IMR-90 (cell line): ENCODE data around the gene VSIR. TPM values are rescaled to one million over a fixed set of nuclear protein-coding genes. Genes with fewer than 3 reads are reported as not detected.

Experiments used
- ATAC-seq: fragments of 200-7000 bp; cut with Tn5 transposase; 2 replicates; pipeline ENCODE4 v1.9.1; 2020; ENCODE audit warnings: low read depth, mild to moderate bottlenecking, moderate library complexity
- BruUV-seq: library from RNA; stranded (reverse); fragments of 400-500 nt; replicated peaks from 2 replicates; lab custom pipeline; 2021; lab: Mats Ljungman, UMichigan
- CTCF ChIA-PET: fragments of 300-600 bp; formaldehyde crosslinking; extraction: SDS; loops from one replicate; lab custom pipeline; 2021; ENCODE audit warnings: antibody characterized with exemption; lab: Yijun Ruan, JAX
- POLR2A ChIA-PET: fragments of 300-600 bp; sonication (Branson Sonifier 250); formaldehyde crosslinking; loops from one replicate; lab custom pipeline; 2022; ENCODE audit warnings: antibody characterized with exemption; ENCODE audit not compliant: unreplicated experiment; lab: Charles Lee
- DNase-seq: peaks from one replicate; pipeline ENCODE4 v3.0.0; 2013
- H2AFZ ChIP-seq: replicated peaks from 2 replicates; pipeline ENCODE3; 2013; ENCODE audit warnings: low read length, mild to moderate bottlenecking; ENCODE audit not compliant: poor library complexity
- H2AK5ac ChIP-seq: 2 replicates; pipeline ENCODE4 v1.6.1; 2013; ENCODE audit warnings: low read depth, low read length, inconsistent platforms
- H2AK9ac ChIP-seq: replicated peaks from 2 replicates; pipeline ENCODE3; 2013; ENCODE audit warnings: mild to moderate bottlenecking, low read depth, low read length, moderate library complexity; ENCODE audit not compliant: poor library complexity
- H2BK120ac ChIP-seq: 2 replicates; pipeline ENCODE4 v1.6.1; 2013; ENCODE audit warnings: low read depth, low read length, inconsistent platforms
- H2BK15ac ChIP-seq: 3 replicates; pipeline ENCODE4 v1.6.1; 2013; ENCODE audit warnings: low read depth, low read length, inconsistent platforms
- H2BK20ac ChIP-seq: 2 replicates; pipeline ENCODE4 v1.6.1; 2013; ENCODE audit warnings: low read depth, mild to moderate bottlenecking, inconsistent platforms, low read length, moderate library complexity
- H2BK5ac ChIP-seq: 2 replicates; pipeline ENCODE4 v1.6.1; 2013; ENCODE audit warnings: mild to moderate bottlenecking, low read depth, low read length, inconsistent platforms; ENCODE audit not compliant: poor library complexity, severe bottlenecking
- H3K14ac ChIP-seq: replicated peaks from 2 replicates; pipeline ENCODE4 v1.6.1; 2013; ENCODE audit warnings: low read depth, low read length, inconsistent platforms
- H3K18ac ChIP-seq: 2 replicates; pipeline ENCODE4 v1.6.1; 2013; ENCODE audit warnings: low read depth, low read length, control low read depth
- H3K23ac ChIP-seq: 2 replicates; pipeline ENCODE4 v1.6.1; 2013; ENCODE audit warnings: low read depth, low read length, inconsistent platforms
- H3K27ac ChIP-seq: 2 replicates; pipeline ENCODE4 v1.5.1; 2013; ENCODE audit warnings: mild to moderate bottlenecking, control low read depth, low read length; ENCODE audit not compliant: insufficient read depth
- H3K27me3 ChIP-seq: 2 replicates; pipeline ENCODE4 v1.6.1; 2013; ENCODE audit warnings: low read length; ENCODE audit not compliant: control insufficient read depth, insufficient read depth
- H3K36me3 ChIP-seq: 2 replicates; pipeline ENCODE4 v1.6.1; 2013; ENCODE audit warnings: low read length, mixed read lengths; ENCODE audit not compliant: control insufficient read depth, insufficient read depth
- H3K4ac ChIP-seq: 2 replicates; pipeline ENCODE4 v1.6.1; 2013; ENCODE audit warnings: low read depth, low read length, inconsistent platforms
- H3K4me1 ChIP-seq: 2 replicates; pipeline ENCODE4 v1.6.1; 2013; ENCODE audit warnings: low read length, mixed read lengths; ENCODE audit not compliant: control insufficient read depth, insufficient read depth
- H3K4me2 ChIP-seq: 2 replicates; pipeline ENCODE4 v1.6.1; 2013; ENCODE audit warnings: low read depth, mild to moderate bottlenecking, control low read depth, low read length, moderate library complexity
- H3K4me3 ChIP-seq: 2 replicates; pipeline ENCODE4 v1.5.1; 2013; ENCODE audit warnings: low read depth, mild to moderate bottlenecking, control low read depth, low read length, moderate library complexity; ENCODE audit not compliant: insufficient read depth
- H3K56ac ChIP-seq: 2 replicates; pipeline ENCODE4 v1.6.1; 2013; ENCODE audit warnings: low read length, inconsistent platforms; ENCODE audit not compliant: insufficient read depth; ENCODE audit errors: extremely low read depth
- H3K79me1 ChIP-seq, 2 experiments: 2 replicates each; pipeline ENCODE4 v1.6.1; 2013; ENCODE audit warnings: low read length in 2 of 2, inconsistent platforms in 1 of 2, low read depth in 1 of 2
- H3K9ac ChIP-seq: 2 replicates; pipeline ENCODE4 v1.6.1; 2013; ENCODE audit warnings: low read depth, low read length, control low read depth
- H3K9me1 ChIP-seq: 2 replicates; pipeline ENCODE4 v1.6.1; 2013; ENCODE audit warnings: low read length, inconsistent platforms; ENCODE audit not compliant: insufficient read depth
- H3K9me3 ChIP-seq: 2 replicates; pipeline ENCODE4 v1.6.1; 2013; ENCODE audit warnings: low read length; ENCODE audit not compliant: control insufficient read depth, insufficient read depth
- H4K20me1 ChIP-seq: 2 replicates; pipeline ENCODE4 v1.6.1; 2013; ENCODE audit warnings: low read length, inconsistent platforms; ENCODE audit not compliant: insufficient read depth
- H4K5ac ChIP-seq: 2 replicates; pipeline ENCODE4 v1.6.1; 2013; ENCODE audit warnings: mild to moderate bottlenecking, low read depth, low read length, control low read depth
- H4K8ac ChIP-seq, 2 experiments: 2 replicates each; pipeline ENCODE4 v1.6.1; 2013; ENCODE audit warnings: low read depth in 2 of 2, low read length in 2 of 2, control low read depth in 1 of 2, inconsistent platforms in 1 of 2
- H4K91ac ChIP-seq: 2 replicates; pipeline ENCODE4 v1.6.1; 2013; ENCODE audit warnings: low read depth, low read length, inconsistent platforms; ENCODE audit not compliant: insufficient read depth
- BHLHE40 ChIP-seq: fragments of 150-350 bp; IDR thresholded peaks from 2 replicates; pipeline ENCODE4 v1.6.1; 2016; ENCODE audit warnings: mild to moderate bottlenecking, low read depth, low read length
- CEBPB ChIP-seq: IDR thresholded peaks from 2 replicates; pipeline ENCODE4 v1.6.1; 2012; ENCODE audit warnings: low read depth, low read length, improper control_type of control experiment
- CTCF ChIP-seq: conservative IDR thresholded peaks from 2 replicates; pipeline ENCODE4 v1.5.1; 2012; ENCODE audit warnings: mild to moderate bottlenecking, low read depth, low read length, improper control_type of control experiment
- ELK1 ChIP-seq: fragments of 150-350 bp; IDR thresholded peaks from 2 replicates; pipeline ENCODE4 v1.6.1; 2016; ENCODE audit warnings: low read depth, mild to moderate bottlenecking, low read length, moderate library complexity, borderline replicate concordance
- FOS ChIP-seq: fragments of 150-350 bp; IDR thresholded peaks from 2 replicates; pipeline ENCODE4 v1.6.1; 2016; ENCODE audit warnings: low read depth, low read length
- MAFK ChIP-seq: IDR thresholded peaks from 2 replicates; pipeline ENCODE4 v1.6.1; 2012; ENCODE audit warnings: low read depth, low read length, improper control_type of control experiment
- MAZ ChIP-seq: IDR thresholded peaks from 2 replicates; pipeline ENCODE4 v1.6.1; 2012; ENCODE audit warnings: low read depth, mild to moderate bottlenecking, low read length, improper control_type of control experiment, moderate library complexity, borderline replicate concordance
- MXI1 ChIP-seq: IDR thresholded peaks from 2 replicates; pipeline ENCODE4 v1.6.1; 2012; ENCODE audit warnings: low read depth, mild to moderate bottlenecking, low read length, moderate library complexity, borderline replicate concordance
- NFE2L2 ChIP-seq: fragments of 150-350 bp; IDR thresholded peaks from 2 replicates; pipeline ENCODE4 v1.6.1; 2016; ENCODE audit warnings: low read depth, mild to moderate bottlenecking, low read length
- POLR2A ChIP-seq: IDR thresholded peaks from 2 replicates; pipeline ENCODE4 v1.6.1; 2012; ENCODE audit warnings: mild to moderate bottlenecking, low read depth, low read length
- RFX5 ChIP-seq: IDR thresholded peaks from 2 replicates; pipeline ENCODE4 v1.8.0; 2012; ENCODE audit warnings: low read depth, mild to moderate bottlenecking, low read length, moderate library complexity
- SMC3 ChIP-seq: fragments of 150-350 bp; IDR thresholded peaks from 2 replicates; pipeline ENCODE4 v1.6.1; 2016; ENCODE audit warnings: low read depth, mild to moderate bottlenecking, antibody characterized with exemption, low read length, moderate library complexity
- USF2 ChIP-seq: fragments of 150-350 bp; IDR thresholded peaks from 2 replicates; pipeline ENCODE4 v1.6.1; 2017; ENCODE audit warnings: mild to moderate bottlenecking, antibody characterized with exemption, low read length, low read depth
- WGBS, 2 experiments: methylation state at CpG; one replicate each; pipeline versions ENCODE4 v1.1.5 to v1.1.7; 2013; ENCODE audit warnings: missing lambda C conversion rate in 2 of 2; ENCODE audit not compliant: insufficient read length in 1 of 2; ENCODE audit errors: extremely low coverage in 2 of 2; 5-methylcytosine and 5-hydroxymethylcytosine counted together
- dilution Hi-C: fragments of 300-500 bp; cut with HindIII; formaldehyde crosslinking; loops from one replicate; pipeline ENCODE4 v1.14.3; 2018; ENCODE audit warnings: low sequenced_read_pairs; ENCODE audit not compliant: unreplicated experiment
- in situ Hi-C: fragments of 300-500 bp; cut with MboI; formaldehyde crosslinking; loops from 3 replicates; pipeline ENCODE4 v1.14.3; 2019; ENCODE audit warnings: low sequenced_read_pairs, inconsistent platforms, mixed read lengths
- intact Hi-C: fragments of 100-400 bp; cut with micrococcal nuclease; formaldehyde crosslinking; loops from 2 replicates; pipeline ENCODE4 v1.10.0; 2022
- polyA plus RNA-seq, 3 experiments: library from polyadenylated mRNA; depleted of rRNA; stranded (reverse); fragments of >200 nt; gene quantifications; 2 replicates each; pipeline ENCODE4 v1.2.3, GENCODE V29; 2012; ENCODE audit warnings: low replicate concordance in 1 of 3
- total RNA-seq: library from RNA; depleted of rRNA; stranded (reverse); fragments of >200 nt; gene quantifications from 2 replicates; pipeline ENCODE4 v1.2.3, GENCODE V29; 2012

Gene VSIR
- total and polyA plus RNA-seq, 2 of the 4 experiments (the other 2 are of a cell fraction), result 5.0 to 23.8 TPM

GRCh38 chr10:71818674-71819260 is 45.4 kb upstream of the VSIR start:
- H2BK15ac ChIP-seq, result no peak overlapping the region
- no peak overlapping the region for H3K9ac ChIP-seq
- no peak overlapping the region for H2AK9ac ChIP-seq
- H3K56ac ChIP-seq, result no peak overlapping the region
- H3K14ac ChIP-seq, result no peak overlapping the region
- no peaks in the 10 kb centered on the region for H3K9me3 ChIP-seq
- no peak overlapping the region for H4K91ac ChIP-seq
- ATAC-seq (no peak), DNase-seq (no peak)
- no peaks in the 10 kb centered on the region for H3K27me3 ChIP-seq
- peaks cover 69% of the 10 kb centered on the region for H3K36me3 ChIP-seq
- peaks cover 4 to 11% of the 10 kb centered on the region in 2 experiments; a peak in 3 of 4 replicates for H3K79me1 ChIP-seq
- no peak overlapping the region for H3K18ac ChIP-seq
- no peak overlapping the region for H4K5ac ChIP-seq
- H3K9me1 ChIP-seq, result peaks cover 3% of the 10 kb centered on the region; the same call in 1 of the 2 replicates
- dilution Hi-C loops (no loop called here), intact Hi-C loops (no loop called here), in situ Hi-C loops (loop anchor here (10.0 kb wide), 2 partner anchors 434 to 504 kb away; partner anchors contain the start of gene SLC29A3)
- no peaks in the 10 kb centered on the region for H3K4me1 ChIP-seq
- no peak overlapping the region for H3K27ac ChIP-seq
- TF ChIP-seq MAZ (no peak), ELK1 (no peak), USF2 (no peak), BHLHE40 (no peak), CEBPB (no peak), MAFK (no peak), POLR2A (no peak), NFE2L2 (no peak), RFX5 (no peak), FOS (no peak), SMC3 (no peak), CTCF (no peak), MXI1 (no peak)
- H2BK120ac ChIP-seq, result no peak overlapping the region
- H2BK5ac ChIP-seq, result no peak overlapping the region
- POLR2A ChIA-PET, result no interaction called here
- CTCF ChIA-PET, result interaction anchor here (0.9 to 1.3 kb wide), 2 partner anchors 77 to 122 kb away, joined by 3 read pairs; no protein-coding TSS in a partner anchor
- no TSS peak for BruUV-seq
- peaks cover 23% of the 10 kb centered on the region for H4K20me1 ChIP-seq
- H3K4ac ChIP-seq, result no peak overlapping the region
- no peak overlapping the region for H3K4me2 ChIP-seq
- no peak overlapping the region for H2AK5ac ChIP-seq
- no peak overlapping the region for H4K8ac ChIP-seq
- no peak overlapping the region for H3K23ac ChIP-seq
- WGBS, 2 experiments, result 100% methylated on average over 1 of the region's 14 CpGs; no CpG with 5 or more reads in 1 of the 2 experiments
- no peak overlapping the region for H2AFZ ChIP-seq
- no peak overlapping the region for H2BK20ac ChIP-seq
- H3K4me3 ChIP-seq, result no peak overlapping the region
